Stimulated activated CD8-positive, alpha-beta memory T cell treated with anti-CD3 and anti-CD28 coated beads, Interleukin-15, amount 100 ng/mL, for 1 hour (primary cell): ENCODE results near the gene TRIM71.
"Not testable (repeated sequence)": the region's sequence is repeated elsewhere in the genome, so short reads cannot be mapped to it uniquely, and the experiment has no call there.

Experiments used
- DNase-seq: peaks from one replicate; pipeline ENCODE4 v3.0.0-alpha.2; 2020; ENCODE audit warnings: low read depth

Gene TRIM71

GRCh38 chr3:32817558-32818228 is at the start of gene TRIM71:
TSS of gene TRIM71 (plus strand) at chr3:32817997. CDS start at chr3:32818081, 84 bp downstream.
- no peak for DNase-seq

GRCh38 chr3:32778389-32778788 is 39.4 kb upstream of the TRIM71 start:
- DNase-seq = no peak

GRCh38 chr3:32780071-32780734 is 37.6 kb upstream of the TRIM71 start:
- DNase-seq = no peak

GRCh38 chr3:32780735-32781210 is 37.0 kb upstream of the TRIM71 start:
- no peak for DNase-seq

- peak; percentile 28 for DNase-seq
Observed at GRCh38 chr3:32781211-32781968, 36.4 kb upstream of the TRIM71 start.

- not testable (repeated sequence) for DNase-seq
Observed at GRCh38 chr3:32781969-32782270, 35.9 kb upstream of the TRIM71 start.

GRCh38 chr3:32782407-32782806 is 35.4 kb upstream of the TRIM71 start:
- no peak for DNase-seq

GRCh38 chr3:32791833-32792232 is 26.0 kb upstream of the TRIM71 start:
- DNase-seq = no peak

- DNase-seq = no peak
Observed at GRCh38 chr3:32794487-32795308, 23.1 kb upstream of the TRIM71 start.

GRCh38 chr3:32796384-32796950 is 21.3 kb upstream of the TRIM71 start:
- DNase-seq = not testable (repeated sequence)

- DNase-seq = no peak
Observed at GRCh38 chr3:32797776-32798175, 20.0 kb upstream of the TRIM71 start.

GRCh38 chr3:32801440-32801839 is 16.4 kb upstream of the TRIM71 start:
- DNase-seq = not testable (repeated sequence)

GRCh38 chr3:32813180-32813579 is 4.6 kb upstream of the TRIM71 start:
- DNase-seq = no peak

- no peak for DNase-seq
Observed at GRCh38 chr3:32814361-32814760, 3.4 kb upstream of the TRIM71 start.

GRCh38 chr3:32815841-32816438 is 1.9 kb upstream of the TRIM71 start:
- DNase-seq = no peak

- DNase-seq = no peak
Observed at GRCh38 chr3:32816439-32817256, 1.1 kb upstream of the TRIM71 start.

- no peak for DNase-seq
Observed at GRCh38 chr3:32817257-32817557, 590 bp upstream of the TRIM71 start.

GRCh38 chr3:32818229-32818969 is 602 bp downstream of the TRIM71 start:
- DNase-seq = no peak

- DNase-seq = no peak
Observed at GRCh38 chr3:32818970-32819511, 1.2 kb downstream of the TRIM71 start.
